GM12878 (cell line): ENCODE results near the gene CLEC17A. TPM values are rescaled to one million over a fixed set of nuclear protein-coding genes. Genes with fewer than 3 reads are reported as not detected.

Source experiments
- BMI1 ChIP-seq: fragments of 450-650 bp; IDR thresholded peaks from 2 replicates; pipeline ENCODE4 v1.6.1; 2016; ENCODE audit warnings: mild to moderate bottlenecking, moderate library complexity, borderline replicate concordance
- CREB1 ChIP-seq: IDR thresholded peaks from 2 replicates; pipeline ENCODE4 v1.6.1; 2012; ENCODE audit warnings: low read depth, mild to moderate bottlenecking, inconsistent platforms
- DPF2 ChIP-seq: fragments of 450-650 bp; IDR thresholded peaks from 2 replicates; pipeline ENCODE4 v1.6.1; 2017; ENCODE audit warnings: mild to moderate bottlenecking
- EP300 ChIP-seq, 2 experiments: fragments of 150-350 bp in 1 of 2; IDR thresholded peaks; 2 replicates each; pipeline ENCODE4 v1.6.1; 2011 to 2012; ENCODE audit warnings: low read depth in 2 of 2, low read length in 2 of 2, borderline replicate concordance in 1 of 2, improper control_type of control experiment in 1 of 2, inconsistent platforms in 1 of 2; ENCODE audit not compliant: control insufficient read depth in 1 of 2
- FOXM1 ChIP-seq: IDR thresholded peaks from 2 replicates; pipeline ENCODE4 v1.6.1; 2012; ENCODE audit warnings: low read depth, mild to moderate bottlenecking, inconsistent platforms, low read length, moderate library complexity
- IKZF2 ChIP-seq, 2 experiments: fragments of 450-650 bp; IDR thresholded peaks; 2 replicates each; pipeline ENCODE4 v1.6.1; 2017; ENCODE audit warnings: mild to moderate bottlenecking in 2 of 2, moderate library complexity in 2 of 2
- MXI1 ChIP-seq: fragments of 150-350 bp; IDR thresholded peaks from 2 replicates; pipeline ENCODE4 v1.6.1; 2011; ENCODE audit warnings: low read depth, mild to moderate bottlenecking, inconsistent platforms, low read length, improper control_type of control experiment
- NR2C1 ChIP-seq: fragments of 450-650 bp; IDR thresholded peaks from 2 replicates; pipeline ENCODE4 v1.6.1; 2017; ENCODE audit warnings: antibody characterized with exemption, mild to moderate bottlenecking, moderate library complexity
- NRF1 ChIP-seq: conservative IDR thresholded peaks from 2 replicates; pipeline ENCODE4 v1.6.1; 2011; ENCODE audit warnings: mild to moderate bottlenecking, low read depth, low read length, improper control_type of control experiment
- RBBP5 ChIP-seq: fragments of 200-600 bp; sonication (generic); conservative IDR thresholded peaks from 2 replicates; pipeline ENCODE4 v1.6.1; 2016
- RCOR1 ChIP-seq: conservative IDR thresholded peaks from 2 replicates; pipeline ENCODE4 v1.6.1; 2012; ENCODE audit warnings: low read depth, low read length, improper control_type of control experiment
- SIN3A ChIP-seq: IDR thresholded peaks from 2 replicates; pipeline ENCODE4 v1.6.1; 2012; ENCODE audit warnings: low read depth, low read length, improper control_type of control experiment
- SMAD1 ChIP-seq: fragments of 450-650 bp; IDR thresholded peaks from 2 replicates; pipeline ENCODE4 v1.6.1; 2018; ENCODE audit warnings: mild to moderate bottlenecking, low read depth; ENCODE audit not compliant: partially characterized antibody
- SMAD5 ChIP-seq: IDR thresholded peaks from 2 replicates; pipeline ENCODE4 v1.6.1; 2016; ENCODE audit warnings: antibody characterized with exemption, low read depth
- SMARCA5 ChIP-seq: fragments of 450-650 bp; IDR thresholded peaks from 2 replicates; pipeline ENCODE4 v1.6.1; 2017; ENCODE audit warnings: mild to moderate bottlenecking
- SMC3 ChIP-seq: IDR thresholded peaks from 2 replicates; pipeline ENCODE4 v1.6.1; 2011; ENCODE audit warnings: low read length, improper control_type of control experiment, borderline replicate concordance
- SRF ChIP-seq, 2 experiments: IDR thresholded peaks; 2 replicates each; pipeline ENCODE4 v1.6.1; 2011; ENCODE audit warnings: low read depth in 2 of 2, low read length in 2 of 2, mild to moderate bottlenecking in 1 of 2, moderate library complexity in 1 of 2
- TAF1 ChIP-seq: IDR thresholded peaks from 2 replicates; pipeline ENCODE4 v1.6.1; 2011; ENCODE audit warnings: mild to moderate bottlenecking, low read depth, low read length, borderline replicate concordance
- TARDBP ChIP-seq: IDR thresholded peaks from 2 replicates; pipeline ENCODE4 v1.6.1; 2016; ENCODE audit warnings: borderline replicate concordance
- TBL1XR1 ChIP-seq: IDR thresholded peaks from 2 replicates; pipeline ENCODE4 v1.6.1; 2012; ENCODE audit warnings: low read depth, low read length, improper control_type of control experiment
- ZBED1 ChIP-seq: IDR thresholded peaks from 2 replicates; pipeline ENCODE4 v1.6.1; 2016; ENCODE audit warnings: borderline replicate concordance
- ZNF207 ChIP-seq: fragments of 450-650 bp; IDR thresholded peaks from 2 replicates; pipeline ENCODE4 v1.6.1; 2014; ENCODE audit warnings: antibody characterized with exemption, mild to moderate bottlenecking, borderline replicate concordance
- ZNF24 ChIP-seq: fragments of 450-650 bp; IDR thresholded peaks from 2 replicates; pipeline ENCODE4 v1.6.1; 2017; ENCODE audit warnings: antibody characterized with exemption, mild to moderate bottlenecking
- ZZZ3 ChIP-seq: IDR thresholded peaks from 2 replicates; pipeline ENCODE4 v1.6.1; 2011; ENCODE audit warnings: low read depth; ENCODE audit not compliant: control insufficient read depth, insufficient read length
- polyA plus RNA-seq, 11 experiments: library from polyadenylated mRNA; depleted of rRNA in 4 of 11; unstranded in 6 of 11; stranded (reverse) in 5 of 11; fragments of >200 nt; fragmentation: Nextera tagmentation in 4 of 11; fragmentation: Illumina TruSeq in 1 of 11; extraction: Ambion mirVana in 4 of 11; extraction: Trizol in 1 of 11; gene quantifications; 1 replicate in 1 of 11; 2 replicates in 10 of 11; pipeline versions ENCODE4 v1.2.1 to v1.2.3, GENCODE V29; 2011 to 2016; ENCODE audit warnings: inconsistent platforms in 2 of 11, missing spikeins in 2 of 11, low read depth in 1 of 11
- total RNA-seq, 4 experiments: library from RNA; depleted of rRNA in 3 of 4; stranded (reverse); fragments of >200 nt in 3 of 4; fragmentation: Illumina TruSeq in 1 of 4; extraction: Trizol in 1 of 4; gene quantifications; 2 replicates each; pipeline versions ENCODE4 v1.2.1 to v1.2.3, GENCODE V29; 2013 to 2021
- TF ChIP-seq, protein P1 (sequence below): fragments of 450-650 bp; IDR thresholded peaks from 2 replicates; pipeline ENCODE4 v1.6.1; 2016; ENCODE audit warnings: mild to moderate bottlenecking
- TF ChIP-seq, protein P2 (sequence below): fragments of 450-650 bp; IDR thresholded peaks from 2 replicates; pipeline ENCODE4 v1.6.1; 2017; ENCODE audit warnings: mild to moderate bottlenecking, low read depth, inconsistent platforms; ENCODE audit not compliant: poor library complexity, severe bottlenecking
- TF ChIP-seq, protein P3 (sequence below): fragments of 150-350 bp; IDR thresholded peaks from 2 replicates; pipeline ENCODE4 v1.6.1; 2016; ENCODE audit warnings: low read depth, low read length

The CLEC17A gene
- total and polyA plus RNA-seq, 10 of the 15 experiments (the other 5 are each of a cell fraction or from before 2014, with no cell fraction given): 12.9 to 131 (median 97.3) TPM

DNA sequence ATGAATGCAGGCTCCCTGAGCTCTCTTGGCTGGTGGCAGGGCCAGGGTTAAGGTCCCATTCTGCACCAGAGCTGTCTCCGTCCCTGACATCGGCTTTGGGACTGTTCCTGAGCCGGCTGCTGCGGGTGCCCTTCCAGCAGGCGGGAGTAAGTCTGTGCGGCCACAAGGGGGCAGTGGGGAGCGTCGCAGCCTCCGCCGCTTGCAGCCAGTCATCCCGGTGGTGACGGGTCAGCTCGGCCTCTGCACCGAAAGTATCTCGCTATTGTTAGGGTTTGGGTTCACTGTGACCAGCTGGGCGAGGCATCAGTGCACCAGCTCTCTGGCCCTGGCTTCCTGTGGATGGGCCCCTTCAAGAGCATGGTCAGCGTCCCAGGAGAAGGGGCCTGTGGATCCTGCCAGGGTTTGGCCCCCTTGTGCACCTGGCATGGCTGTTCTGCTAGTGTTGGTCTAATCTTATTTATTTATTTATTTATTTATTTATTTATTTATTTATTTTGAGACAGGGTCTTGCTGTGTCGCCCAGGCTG, 26.2 kb upstream of the CLEC17A start (continued):
- no peak for TF ChIP-seq ZZZ3
- no peak for TF ChIP-seq MXI1
- no peak for TF ChIP-seq FOXM1
- TF ChIP-seq SMAD1: no peak
- no peak for TF ChIP-seq TAF1
- TF ChIP-seq NR2C1: no peak
- TF ChIP-seq, protein P1, sequence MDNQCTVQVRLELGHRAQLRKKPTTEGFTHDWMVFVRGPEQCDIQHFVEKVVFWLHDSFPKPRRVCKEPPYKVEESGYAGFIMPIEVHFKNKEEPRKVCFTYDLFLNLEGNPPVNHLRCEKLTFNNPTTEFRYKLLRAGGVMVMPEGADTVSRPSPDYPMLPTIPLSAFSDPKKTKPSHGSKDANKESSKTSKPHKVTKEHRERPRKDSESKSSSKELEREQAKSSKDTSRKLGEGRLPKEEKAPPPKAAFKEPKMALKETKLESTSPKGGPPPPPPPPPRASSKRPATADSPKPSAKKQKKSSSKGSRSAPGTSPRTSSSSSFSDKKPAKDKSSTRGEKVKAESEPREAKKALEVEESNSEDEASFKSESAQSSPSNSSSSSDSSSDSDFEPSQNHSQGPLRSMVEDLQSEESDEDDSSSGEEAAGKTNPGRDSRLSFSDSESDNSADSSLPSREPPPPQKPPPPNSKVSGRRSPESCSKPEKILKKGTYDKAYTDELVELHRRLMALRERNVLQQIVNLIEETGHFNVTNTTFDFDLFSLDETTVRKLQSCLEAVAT: no peak
- no peak for TF ChIP-seq RBBP5
- no peak for TF ChIP-seq SRF (IDR thresholded peaks at IDR 0.05; ENCODE audit: low read depth in 2 of 2, low read length in 2 of 2)
- TF ChIP-seq ZNF24: no peak
- TF ChIP-seq RCOR1: no peak
- TF ChIP-seq DPF2: 0 out of 2 replicates have a peak, but pooled peaks have one; percentile 41
- peak; percentile 78 for TF ChIP-seq SMC3
- TF ChIP-seq, protein P2, sequence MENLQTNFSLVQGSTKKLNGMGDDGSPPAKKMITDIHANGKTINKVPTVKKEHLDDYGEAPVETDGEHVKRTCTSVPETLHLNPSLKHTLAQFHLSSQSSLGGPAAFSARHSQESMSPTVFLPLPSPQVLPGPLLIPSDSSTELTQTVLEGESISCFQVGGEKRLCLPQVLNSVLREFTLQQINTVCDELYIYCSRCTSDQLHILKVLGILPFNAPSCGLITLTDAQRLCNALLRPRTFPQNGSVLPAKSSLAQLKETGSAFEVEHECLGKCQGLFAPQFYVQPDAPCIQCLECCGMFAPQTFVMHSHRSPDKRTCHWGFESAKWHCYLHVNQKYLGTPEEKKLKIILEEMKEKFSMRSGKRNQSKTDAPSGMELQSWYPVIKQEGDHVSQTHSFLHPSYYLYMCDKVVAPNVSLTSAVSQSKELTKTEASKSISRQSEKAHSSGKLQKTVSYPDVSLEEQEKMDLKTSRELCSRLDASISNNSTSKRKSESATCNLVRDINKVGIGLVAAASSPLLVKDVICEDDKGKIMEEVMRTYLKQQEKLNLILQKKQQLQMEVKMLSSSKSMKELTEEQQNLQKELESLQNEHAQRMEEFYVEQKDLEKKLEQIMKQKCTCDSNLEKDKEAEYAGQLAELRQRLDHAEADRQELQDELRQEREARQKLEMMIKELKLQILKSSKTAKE: no peak
- 0 out of 2 replicates have a peak, but pooled peaks have one; percentile 43 for TF ChIP-seq ZNF207
- no peak for TF ChIP-seq SIN3A
- TF ChIP-seq SMARCA5: peak; percentile 90
- TF ChIP-seq TARDBP: no peak
- TF ChIP-seq EP300 (IDR thresholded peaks at IDR 0.05; ENCODE audit: borderline replicate concordance in 1 of 2, control insufficient read depth in 1 of 2, low read depth in 2 of 2, low read length in 2 of 2): no peak
- no peak for TF ChIP-seq TBL1XR1
- no peak for TF ChIP-seq NRF1
- TF ChIP-seq, protein P3, sequence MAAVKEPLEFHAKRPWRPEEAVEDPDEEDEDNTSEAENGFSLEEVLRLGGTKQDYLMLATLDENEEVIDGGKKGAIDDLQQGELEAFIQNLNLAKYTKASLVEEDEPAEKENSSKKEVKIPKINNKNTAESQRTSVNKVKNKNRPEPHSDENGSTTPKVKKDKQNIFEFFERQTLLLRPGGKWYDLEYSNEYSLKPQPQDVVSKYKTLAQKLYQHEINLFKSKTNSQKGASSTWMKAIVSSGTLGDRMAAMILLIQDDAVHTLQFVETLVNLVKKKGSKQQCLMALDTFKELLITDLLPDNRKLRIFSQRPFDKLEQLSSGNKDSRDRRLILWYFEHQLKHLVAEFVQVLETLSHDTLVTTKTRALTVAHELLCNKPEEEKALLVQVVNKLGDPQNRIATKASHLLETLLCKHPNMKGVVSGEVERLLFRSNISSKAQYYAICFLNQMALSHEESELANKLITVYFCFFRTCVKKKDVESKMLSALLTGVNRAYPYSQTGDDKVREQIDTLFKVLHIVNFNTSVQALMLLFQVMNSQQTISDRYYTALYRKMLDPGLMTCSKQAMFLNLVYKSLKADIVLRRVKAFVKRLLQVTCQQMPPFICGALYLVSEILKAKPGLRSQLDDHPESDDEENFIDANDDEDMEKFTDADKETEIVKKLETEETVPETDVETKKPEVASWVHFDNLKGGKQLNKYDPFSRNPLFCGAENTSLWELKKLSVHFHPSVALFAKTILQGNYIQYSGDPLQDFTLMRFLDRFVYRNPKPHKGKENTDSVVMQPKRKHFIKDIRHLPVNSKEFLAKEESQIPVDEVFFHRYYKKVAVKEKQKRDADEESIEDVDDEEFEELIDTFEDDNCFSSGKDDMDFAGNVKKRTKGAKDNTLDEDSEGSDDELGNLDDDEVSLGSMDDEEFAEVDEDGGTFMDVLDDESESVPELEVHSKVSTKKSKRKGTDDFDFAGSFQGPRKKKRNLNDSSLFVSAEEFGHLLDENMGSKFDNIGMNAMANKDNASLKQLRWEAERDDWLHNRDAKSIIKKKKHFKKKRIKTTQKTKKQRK: no peak
- no peak for TF ChIP-seq BMI1
- TF ChIP-seq SMAD5: no peak
- no peak for TF ChIP-seq ZBED1
- no peak for TF ChIP-seq CREB1
- no peak for TF ChIP-seq IKZF2 (IDR thresholded peaks at IDR 0.05)
